ENCODE results near the gene DIO1.
A peak's percentile ranks its signal among the peaks of the same experiment; 100 is the strongest.

Gene DIO1

GRCh38 chr1:53871221-53871620 is 22.8 kb upstream of the DIO1 start:
- TF ChIP-seq ZBTB7A (IDR thresholded peaks at IDR 0.05; ENCODE audit: low read depth) (no peak), CEBPB (IDR thresholded peaks at IDR 0.05) (no peak), REST (IDR thresholded peaks at IDR 0.05; ENCODE audit: low read depth) (no peak)

GRCh38 chr1:53871773-53872484 is 22.1 kb upstream of the DIO1 start:
- TF ChIP-seq EP300 (IDR thresholded peaks at IDR 0.05; ENCODE audit: borderline replicate concordance) (no peak), TEAD4 (IDR thresholded peaks at IDR 0.05) (no peak), TCF12 (IDR thresholded peaks at IDR 0.05; ENCODE audit: low read depth) (no peak), EGR1 (IDR thresholded peaks at IDR 0.05) (no peak), NFIC (IDR thresholded peaks at IDR 0.05) (no peak), ZBTB7A (IDR thresholded peaks at IDR 0.05; ENCODE audit: low read depth) (no peak), REST (IDR thresholded peaks at IDR 0.05; ENCODE audit: low read depth) (no peak), USF1 (IDR thresholded peaks at IDR 0.05) (no peak)

DNA sequence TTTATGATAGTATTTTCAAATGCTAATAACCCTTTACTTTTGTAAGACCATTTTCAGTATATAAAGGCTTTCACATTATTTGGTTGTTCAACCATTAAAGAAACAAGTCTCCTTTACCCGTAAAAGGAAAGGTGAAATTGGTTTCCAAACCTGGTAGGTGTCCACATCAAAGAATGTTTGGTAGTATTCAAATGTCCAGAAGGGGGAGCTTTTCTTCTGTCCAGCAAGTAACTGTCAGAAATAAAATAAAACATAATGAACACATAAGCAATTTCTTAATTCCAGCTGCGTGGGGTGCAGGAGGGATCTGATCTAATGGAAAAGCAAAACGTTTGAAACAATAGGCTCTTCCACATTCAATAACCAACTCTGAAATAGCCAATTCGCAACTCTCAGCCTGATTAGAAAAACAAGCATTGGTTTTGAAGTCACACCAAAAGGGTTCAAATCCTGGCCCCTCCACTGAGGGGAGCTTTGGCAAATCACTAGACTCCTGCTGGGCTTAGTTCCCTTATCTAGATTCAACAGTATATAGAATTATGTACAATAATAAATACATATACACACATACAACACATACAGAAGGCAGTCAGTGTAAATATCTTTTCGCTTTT is 15.4 kb upstream of the DIO1 start:
- TF ChIP-seq FOXM1 (IDR thresholded peaks at IDR 0.05; ENCODE audit: borderline replicate concordance, low read depth) (no peak), RAD21 (IDR thresholded peaks at IDR 0.05; ENCODE audit: low read depth) (peak; percentile 58)

DNA sequence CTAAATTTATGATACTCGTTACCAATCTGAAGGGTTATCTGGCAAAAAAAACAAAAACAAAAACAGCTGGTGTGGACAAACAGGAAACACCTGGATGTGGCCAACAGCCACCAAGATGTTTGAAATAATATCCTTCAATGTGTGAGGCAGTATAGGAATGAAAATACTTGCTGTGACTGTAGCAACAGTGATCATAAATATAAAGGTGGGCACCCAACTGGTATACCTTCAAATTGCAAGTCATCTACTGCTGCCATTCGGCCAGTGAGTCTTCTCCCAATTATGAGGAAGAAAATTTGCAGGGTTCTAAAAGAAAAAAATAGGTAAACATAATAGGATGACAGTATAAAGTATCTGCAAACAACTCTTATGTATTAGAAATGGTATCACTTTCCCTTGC is 5.3 kb upstream of the DIO1 start:
- TF ChIP-seq TAF1 (IDR thresholded peaks at IDR 0.05; ENCODE audit: low read depth): no peak
- TF ChIP-seq YY1 (IDR thresholded peaks at IDR 0.05; ENCODE audit: low read depth): no peak
- no peak for TF ChIP-seq USF1 (IDR thresholded peaks at IDR 0.05)

DNA sequence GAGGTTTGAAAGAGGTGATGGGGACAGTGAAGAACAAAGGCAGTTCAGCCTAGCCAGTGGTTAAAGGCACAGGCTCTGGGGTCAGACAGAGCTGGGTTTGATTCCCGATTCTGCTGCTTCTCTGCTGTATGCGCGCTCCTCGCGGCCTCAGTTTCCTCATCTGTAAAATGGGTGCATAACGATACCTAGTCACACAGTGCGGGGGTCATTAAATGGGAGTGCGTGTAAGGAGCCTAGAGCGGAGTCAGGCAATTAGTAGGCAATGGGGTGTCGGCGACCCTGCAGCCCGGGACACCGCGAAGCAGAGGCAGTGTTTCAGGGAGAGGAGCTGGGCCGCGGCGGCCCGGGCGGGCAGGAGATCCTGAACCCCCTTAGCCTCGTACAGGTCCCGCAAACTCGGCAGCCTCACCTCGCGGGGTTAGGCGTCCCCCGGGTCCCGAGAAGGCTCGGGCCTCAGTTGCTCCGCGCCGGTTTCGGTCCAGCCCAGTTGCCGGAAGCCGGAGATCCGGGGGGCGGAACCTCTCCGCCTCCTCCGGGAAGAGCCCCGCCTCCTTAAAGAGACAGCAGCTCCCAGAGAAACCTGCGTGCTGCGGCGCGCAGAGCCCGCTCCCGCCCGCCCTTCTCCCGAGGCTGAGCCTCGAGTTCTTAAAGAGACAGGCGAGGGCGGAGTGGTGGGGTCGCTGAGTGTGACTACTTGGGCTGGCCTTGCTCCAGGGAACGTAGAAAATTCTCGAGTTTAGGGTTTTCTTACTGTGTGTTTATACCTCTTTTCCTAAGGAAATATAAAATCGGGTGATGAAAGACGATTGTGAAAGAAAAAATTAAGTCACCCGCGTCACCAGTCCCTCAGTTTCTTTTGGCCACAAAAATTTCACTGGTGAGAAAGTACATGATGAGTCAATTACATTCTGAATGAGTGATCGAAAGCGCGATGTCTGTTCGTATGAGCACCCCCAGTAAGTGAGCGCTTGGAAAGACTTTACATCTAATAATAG is 4.4 kb upstream of the DIO1 start, which contains the start of gene YIPF1:
TSS of gene YIPF1 (minus strand) at position 494 of the 995 bp plus-strand sequence. CDS start 860 bp downstream, outside the sequence.
- no peak for TF ChIP-seq CREB1 (IDR thresholded peaks at IDR 0.05; ENCODE audit: low read depth)
- TF ChIP-seq MAX (IDR thresholded peaks at IDR 0.05): peak; percentile 93
- peak; percentile 69; the same call in 1 of the 2 replicates for TF ChIP-seq TAF1 (IDR thresholded peaks at IDR 0.05; ENCODE audit: low read depth)

GRCh38 chr1:53890522-53890941 is 3.5 kb upstream of the DIO1 start:
- no peak for TF ChIP-seq RAD21 (IDR thresholded peaks at IDR 0.05; ENCODE audit: low read depth)
- TF ChIP-seq CREB1 (IDR thresholded peaks at IDR 0.05; ENCODE audit: low read depth): no peak
- TF ChIP-seq TAF1 (IDR thresholded peaks at IDR 0.05; ENCODE audit: low read depth): no peak
- no peak for TF ChIP-seq EGR1 (IDR thresholded peaks at IDR 0.05)
- no peak for TF ChIP-seq USF1 (IDR thresholded peaks at IDR 0.05)
- no peak for TF ChIP-seq YY1 (IDR thresholded peaks at IDR 0.05; ENCODE audit: low read depth)

Measured in Ishikawa (cell line).